H1 (cell line): Measurements from ENCODE around the gene ABI1. TPM values are rescaled to one million over a fixed set of nuclear protein-coding genes. Genes with fewer than 3 reads are reported as not detected.

Source experiments
- GABPA ChIP-seq: IDR thresholded peaks from 2 replicates; pipeline ENCODE4 v1.6.1; 2011; ENCODE audit warnings: mild to moderate bottlenecking, low read length, moderate library complexity, borderline replicate concordance; ENCODE audit not compliant: insufficient read depth
- MAX ChIP-seq: IDR thresholded peaks from 2 replicates; pipeline ENCODE4 v1.6.1; 2012; ENCODE audit warnings: inconsistent platforms
- NANOG ChIP-seq: IDR thresholded peaks from 2 replicates; pipeline ENCODE4 v1.6.1; 2011; ENCODE audit warnings: low read length, low read depth, mild to moderate bottlenecking, inconsistent platforms; ENCODE audit not compliant: insufficient read depth, poor library complexity, severe bottlenecking
- SIN3A ChIP-seq, 2 experiments: IDR thresholded peaks in 1 of 2; conservative IDR thresholded peaks in 1 of 2; 2 replicates each; pipeline ENCODE4 v1.6.1; 2011 to 2012; ENCODE audit warnings: low read length in 2 of 2, improper control_type of control experiment in 1 of 2, low read depth in 1 of 2, mild to moderate bottlenecking in 1 of 2
- TCF12 ChIP-seq: IDR thresholded peaks from 2 replicates; pipeline ENCODE4 v1.6.1; 2011; ENCODE audit warnings: low read depth, mild to moderate bottlenecking, low read length
- polyA plus RNA-seq, 7 experiments: library from polyadenylated mRNA; depleted of rRNA in 3 of 7; stranded (reverse) in 5 of 7; unstranded in 2 of 7; fragments of >200 nt in 5 of 7; fragments of 200-250 nt in 2 of 7; gene quantifications; 1 replicate in 5 of 7; 2 replicates in 1 of 7; 4 replicates in 1 of 7; pipeline versions ENCODE4 v1.2.1 to v1.2.3, GENCODE V29; 2011 to 2013; ENCODE audit warnings: missing spikeins in 2 of 7, mixed read lengths in 2 of 7
- total RNA-seq: library from RNA; stranded (reverse); fragmentation: NEBNext Ultra II Directional; extraction: Animal tissue kit (Norgen Biotek cat#: 25700); gene quantifications from 2 replicates; pipeline ENCODE4 v1.2.1, GENCODE V29; 2021

ABI1 gene
- total and polyA plus RNA-seq, 2 of the 8 experiments (the other 6 are each of a cell fraction or from before 2014, with no cell fraction given), result 35.4 to 37.0 TPM

- TF ChIP-seq MAX, result no peak
- TF ChIP-seq GABPA, result no peak
- no peak for TF ChIP-seq TCF12
- no peak for TF ChIP-seq SIN3A (conservative IDR thresholded peaks at IDR 0.05 in 1 of 2, IDR thresholded peaks at IDR 0.05 in 1 of 2; ENCODE audit: low read depth in 1 of 2, low read length in 2 of 2)
- no peak for TF ChIP-seq NANOG
- TF ChIP-seq, all 59 proteins: peak for 0
Observed at GRCh38 chr10:26735435-26735834, 125.3 kb downstream of the ABI1 start (continued).
